Measurements from ENCODE around the gene CCDC3.
A peak's percentile ranks its signal among the peaks of the same experiment; 100 is the strongest.

The CCDC3 gene

DNA sequence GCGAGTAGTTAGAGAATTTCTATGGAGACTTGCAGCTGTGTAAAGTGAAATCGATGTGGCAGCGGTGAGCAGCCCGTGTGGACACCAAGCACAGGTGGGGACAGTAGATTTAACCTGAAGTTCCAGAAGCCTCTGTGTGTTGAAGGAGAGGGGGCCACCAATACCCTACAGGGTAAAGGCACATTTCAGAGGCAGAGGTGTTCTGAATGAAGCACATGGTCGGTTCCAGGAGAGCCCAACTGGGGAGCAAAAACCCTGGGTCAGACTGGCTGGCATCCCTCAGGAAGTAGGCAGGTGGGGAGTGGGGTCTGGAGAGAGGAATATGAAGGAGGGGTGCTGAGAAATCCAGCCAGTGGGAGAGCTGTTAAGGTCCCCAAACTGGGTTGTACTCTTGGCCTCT, 76.6 kb downstream of the CCDC3 start:
- no peak for DNase-seq (ENCODE audit: low read depth, low spot score)

DNA sequence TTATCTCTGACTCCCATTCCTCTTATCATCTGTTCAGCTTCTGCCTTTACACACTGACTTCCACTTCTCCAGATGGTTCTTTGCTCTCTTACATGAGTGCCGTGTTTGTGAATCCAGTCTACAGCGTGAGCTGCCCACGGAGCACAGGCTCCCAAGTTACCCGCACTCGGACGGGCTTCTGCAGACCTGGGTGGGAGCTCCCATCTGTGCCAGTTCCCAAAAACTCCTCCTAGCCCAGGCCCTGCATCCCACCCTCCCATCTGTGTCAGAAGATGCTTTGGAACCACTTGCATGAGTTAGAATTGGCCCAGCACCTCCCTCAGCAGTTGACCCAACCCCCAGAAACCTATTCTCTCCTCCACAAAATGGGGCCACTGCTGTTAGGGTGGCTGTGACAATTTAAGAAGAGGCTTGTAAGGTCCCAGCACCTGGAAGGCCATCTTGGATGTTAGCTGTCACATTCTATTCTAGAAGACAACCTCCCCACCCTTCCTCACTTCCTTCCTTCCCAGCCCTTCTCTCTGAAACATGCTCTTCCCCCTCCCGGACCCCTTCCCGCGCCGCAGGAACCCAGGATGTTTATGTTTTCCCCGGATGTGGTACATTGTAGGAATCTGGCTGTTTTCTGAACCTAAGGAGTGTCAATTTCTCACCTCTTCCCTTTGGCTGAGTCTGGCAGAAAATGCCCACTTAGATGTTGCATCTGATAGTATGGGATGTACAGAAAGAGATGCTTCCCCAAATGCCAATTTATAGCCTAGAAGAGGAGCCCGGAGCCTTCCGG, 79.2 kb downstream of the CCDC3 start:
- DNase-seq (ENCODE audit: low read depth, low spot score): no peak

- no peak for DNase-seq (ENCODE audit: low read depth, low spot score)
These were observed 80.3 kb downstream of the CCDC3 start for GRCh38 chr10:12921163-12921562.

- DNase-seq (ENCODE audit: low read depth, low spot score): no peak
These were observed 81.9 kb downstream of the CCDC3 start for GRCh38 chr10:12919574-12919973.

DNA sequence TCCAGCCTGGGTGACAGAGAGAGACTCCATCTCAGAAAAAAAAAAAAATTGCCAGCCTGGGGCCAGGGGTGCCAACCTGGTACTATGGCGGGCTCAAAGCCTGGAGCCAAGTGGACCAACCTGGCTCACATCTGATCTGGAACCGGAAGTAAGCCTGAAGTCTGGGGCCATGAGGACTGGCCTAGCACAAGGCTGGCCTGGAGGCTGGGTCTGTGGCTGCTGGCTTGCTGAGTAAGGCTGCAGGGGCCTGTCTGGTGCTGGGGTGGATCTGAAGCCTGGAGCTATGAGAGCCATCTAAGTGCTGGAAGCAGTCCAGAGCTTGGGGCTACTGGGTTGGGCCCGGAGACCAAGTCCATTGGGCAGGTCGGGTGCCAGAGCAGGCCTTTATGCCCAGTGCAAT, 84.9 kb downstream of the CCDC3 start:
- DNase-seq (ENCODE audit: low read depth, low spot score): no peak

GRCh38 chr10:12915637-12916168, 85.8 kb downstream of the CCDC3 start:
- no peak for DNase-seq (ENCODE audit: low read depth, low spot score)

DNA sequence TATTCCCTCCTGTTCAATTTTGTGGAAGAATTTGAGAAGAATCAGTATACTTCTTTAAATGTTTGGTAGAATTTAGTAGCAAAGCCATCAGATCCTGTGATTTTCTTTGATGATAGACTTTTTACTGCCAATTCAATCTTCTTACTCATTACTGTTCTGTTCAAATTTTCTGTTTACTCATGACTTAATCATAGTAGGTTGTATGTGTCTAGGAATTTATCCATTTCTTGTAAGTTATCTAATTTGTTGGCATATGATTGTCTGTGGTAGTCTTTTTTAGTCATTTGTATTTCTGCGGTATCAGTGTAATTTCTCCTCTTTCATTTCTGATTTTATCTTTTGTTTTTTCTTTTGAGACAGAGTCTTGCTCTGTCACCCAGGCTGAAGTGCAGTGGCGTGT, 87.4 kb downstream of the CCDC3 start:
- DNase-seq (ENCODE audit: low read depth, low spot score): no peak

DNA sequence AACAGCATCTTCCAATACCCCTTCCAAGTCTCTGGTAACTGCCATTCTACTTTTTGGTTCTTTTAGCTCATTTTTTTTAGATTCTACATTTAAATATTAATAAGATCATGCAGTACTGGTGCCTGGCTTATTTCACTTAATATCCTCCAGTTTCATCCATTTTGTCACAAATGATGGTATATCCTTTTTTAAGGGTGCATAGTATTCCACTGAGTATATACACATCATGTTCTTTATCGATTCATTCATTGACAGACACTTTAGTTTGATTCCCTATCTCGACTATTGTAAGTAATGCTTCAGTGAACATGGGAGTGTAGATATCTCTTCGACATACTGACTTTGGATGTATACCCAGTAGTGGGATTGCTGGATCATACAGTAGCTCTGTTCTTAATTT, 89.7 kb downstream of the CCDC3 start:
- DNase-seq (ENCODE audit: low read depth, low spot score): no peak

- no peak for DNase-seq (ENCODE audit: low read depth, low spot score)
These were observed 90.7 kb downstream of the CCDC3 start for GRCh38 chr10:12910835-12911234.

- no peak for DNase-seq (ENCODE audit: low read depth, low spot score)
These were observed 91.7 kb downstream of the CCDC3 start for GRCh38 chr10:12909836-12910185.

GRCh38 chr10:12909182-12909835, 92.2 kb downstream of the CCDC3 start:
- DNase-seq (ENCODE audit: low read depth, low spot score): no peak

GRCh38 chr10:12908773-12909172, 92.7 kb downstream of the CCDC3 start:
- no peak for DNase-seq (ENCODE audit: low read depth, low spot score)

DNA sequence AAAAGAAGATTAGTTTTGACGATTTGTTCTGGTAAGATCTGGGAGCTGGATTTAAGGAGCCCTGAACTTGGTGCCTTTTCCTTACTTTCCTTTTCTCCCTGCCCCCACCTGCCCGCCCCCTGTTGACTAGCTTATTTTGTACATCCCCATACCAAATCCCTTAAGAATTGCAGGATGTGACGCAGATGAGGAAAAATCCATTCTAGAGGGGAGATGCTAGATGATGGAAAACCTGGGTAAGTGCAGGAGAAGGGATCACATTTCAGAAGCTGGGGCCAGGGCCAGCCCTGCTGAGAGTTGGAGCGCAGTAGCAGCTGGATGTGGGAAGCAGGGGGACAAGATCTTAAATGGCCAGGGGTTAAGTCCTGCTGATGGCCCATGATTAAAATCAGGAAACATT, 93.9 kb downstream of the CCDC3 start:
- DNase-seq (ENCODE audit: low read depth, low spot score): peak; percentile 9

- DNase-seq (ENCODE audit: low read depth, low spot score): peak; percentile 11
These were observed 95.4 kb downstream of the CCDC3 start for GRCh38 chr10:12906051-12906541.

DNA sequence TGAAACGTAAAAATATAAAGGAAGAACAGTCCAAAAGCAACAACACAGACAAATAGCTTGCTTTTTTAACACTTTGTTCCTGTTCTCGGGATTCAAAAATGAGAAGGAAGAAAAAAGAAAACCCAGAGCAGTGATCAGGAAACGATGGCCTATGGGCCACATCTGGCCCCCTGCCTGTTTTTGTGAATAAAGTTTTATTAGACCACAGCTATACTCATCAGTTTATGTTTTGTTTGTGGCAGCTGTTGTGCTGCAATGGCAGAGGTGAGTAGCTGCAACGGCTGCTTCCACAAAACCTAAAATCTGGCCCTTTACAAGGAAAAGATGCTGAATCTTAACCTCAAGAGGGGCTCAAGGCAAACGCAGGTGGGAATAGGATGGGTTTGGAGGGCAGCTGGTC, 96.4 kb downstream of the CCDC3 start:
- no peak for DNase-seq (ENCODE audit: low read depth, low spot score)

- no peak for DNase-seq (ENCODE audit: low read depth, low spot score)
These were observed 98.6 kb downstream of the CCDC3 start for GRCh38 chr10:12902851-12903358.

DNA sequence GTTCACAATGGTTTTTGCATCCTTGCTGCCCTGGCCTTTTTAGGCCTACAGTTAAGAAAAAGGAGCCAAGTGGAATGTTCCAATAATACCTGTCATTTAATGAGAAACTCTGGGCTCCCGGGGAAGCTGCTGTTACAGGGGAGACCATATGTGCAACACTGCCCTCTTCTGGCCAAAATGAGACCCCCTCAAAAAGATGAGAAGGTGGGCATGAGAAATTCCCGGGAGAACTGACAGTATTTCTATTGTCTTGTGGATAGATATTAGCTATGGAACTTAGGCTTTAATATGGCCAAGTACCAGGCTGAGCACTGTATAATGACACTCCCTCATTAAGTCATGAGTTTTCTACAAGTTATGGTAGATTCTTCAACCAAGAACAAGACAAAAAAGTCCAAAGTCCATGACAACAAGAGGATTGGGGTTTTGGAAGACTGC, 99.4 kb downstream of the CCDC3 start:
- peak; percentile 84 for DNase-seq (ENCODE audit: low read depth, low spot score)

DNA sequence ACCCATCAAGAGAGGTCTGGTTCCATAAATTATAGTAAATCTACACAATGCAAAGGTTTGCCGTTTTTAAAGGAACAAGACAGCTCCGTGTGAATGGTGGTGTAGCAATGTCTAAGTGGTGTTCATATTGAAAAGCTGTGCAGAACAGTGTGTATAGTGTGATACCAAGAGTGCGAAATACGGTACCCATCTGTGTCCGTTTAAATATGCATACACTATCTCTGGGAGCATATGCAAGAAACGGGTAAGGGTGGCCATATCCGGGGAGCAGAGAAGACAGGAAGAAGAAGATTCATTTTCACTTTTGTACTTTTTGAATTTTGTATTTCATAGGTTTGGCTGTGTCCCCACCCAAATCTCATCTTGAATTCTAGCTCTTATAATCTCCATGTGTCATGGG, 102.0 kb downstream of the CCDC3 start:
- no peak for DNase-seq (ENCODE audit: low read depth, low spot score)

DNA sequence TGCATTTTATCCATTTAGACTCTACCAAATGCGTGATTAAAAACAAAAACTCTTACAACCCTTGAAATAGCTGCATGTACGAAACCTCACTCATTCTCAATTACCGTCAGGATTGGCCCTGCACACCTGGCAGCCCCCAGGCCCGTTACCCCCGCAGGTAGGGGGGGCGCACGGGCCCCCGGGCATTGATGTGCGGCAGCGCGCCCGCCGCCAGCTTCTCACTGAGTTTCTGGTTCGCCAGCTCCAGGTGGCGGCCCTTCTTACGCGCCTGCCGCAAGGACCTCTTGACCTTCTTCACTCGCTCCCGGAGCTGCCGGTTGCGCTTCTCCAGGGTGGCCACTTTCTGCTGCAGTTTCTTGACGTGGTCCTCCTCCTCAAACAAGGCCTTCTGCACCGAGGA, 103.2 kb downstream of the CCDC3 start:
- no peak for DNase-seq (ENCODE audit: low read depth, low spot score)

GRCh38 chr10:12897278-12897677, 104.2 kb downstream of the CCDC3 start:
- DNase-seq (ENCODE audit: low read depth, low spot score): no peak

DNA sequence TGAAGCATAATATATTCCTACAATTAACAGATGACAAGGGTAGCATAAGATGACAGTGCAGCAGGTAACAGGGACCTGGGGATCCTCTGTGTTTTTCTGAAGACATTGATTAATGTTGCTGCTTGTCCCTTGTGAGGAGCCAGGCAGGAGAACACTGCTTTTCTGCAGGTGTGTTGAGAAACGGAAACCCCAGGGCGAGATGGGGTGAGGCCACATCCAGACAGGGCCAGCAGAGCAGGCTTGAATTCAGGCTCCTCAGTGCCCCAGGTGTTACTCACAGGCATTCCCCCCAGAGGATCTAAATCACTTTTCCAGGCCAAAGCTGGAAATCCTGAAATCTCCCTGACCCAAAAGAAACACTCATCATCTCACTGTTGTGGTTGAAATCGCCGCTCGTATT, 105.3 kb downstream of the CCDC3 start:
- no peak for DNase-seq (ENCODE audit: low read depth, low spot score)

DNA sequence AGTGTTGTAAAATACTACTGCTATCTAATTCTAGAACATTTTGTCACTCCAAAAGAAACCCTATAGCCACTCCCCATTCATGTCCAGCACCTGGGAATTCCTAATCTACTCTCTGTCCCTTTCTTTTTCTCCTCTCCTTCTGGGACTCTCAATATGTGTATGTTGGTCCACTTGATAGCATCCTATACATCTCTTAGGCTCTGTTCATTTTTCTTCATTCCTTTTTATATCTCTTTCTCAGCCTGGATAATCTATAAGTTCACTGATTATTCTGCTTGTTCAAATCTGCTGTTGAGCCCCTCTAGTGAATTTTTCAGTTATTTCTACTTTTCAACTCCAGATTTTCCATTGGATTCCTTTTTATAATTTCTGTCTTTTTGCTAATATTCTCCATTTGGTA, 108.6 kb downstream of the CCDC3 start:
- DNase-seq (ENCODE audit: low read depth, low spot score): no peak

DNA sequence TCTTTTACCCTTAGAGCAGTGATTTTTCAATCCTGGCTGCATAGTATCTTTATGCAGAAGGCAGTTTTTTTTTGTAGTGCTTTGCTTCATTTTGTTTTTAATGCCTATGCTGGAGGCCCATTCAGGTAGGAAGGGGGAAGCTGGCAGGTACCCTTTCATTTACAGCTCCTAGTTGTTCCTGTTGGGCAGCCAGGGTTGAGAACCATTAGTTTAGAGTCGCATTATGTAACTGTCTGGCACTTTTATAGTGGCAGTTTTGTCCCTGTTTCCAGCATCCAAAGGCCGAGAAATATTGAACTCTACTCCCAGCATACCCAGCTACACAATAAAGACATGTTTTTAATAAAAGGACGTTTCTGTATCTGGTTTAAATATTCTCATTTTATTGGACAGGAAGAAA, 110.6 kb downstream of the CCDC3 start:
- no peak for DNase-seq (ENCODE audit: low read depth, low spot score)
